K562 (cell line): Measurements from ENCODE around the gene TUB. TPM values are rescaled to one million over a fixed set of nuclear protein-coding genes. Genes with fewer than 3 reads are reported as not detected.

Source experiments
- ATAC-seq: fragments of 200-7000 bp; cut with Tn5 transposase; 3 replicates; pipeline ENCODE4 v1.9.1; 2020; ENCODE audit warnings: moderate library complexity
- BruUV-seq: library from RNA; stranded (reverse); fragments of 400-500 nt; replicated peaks from 2 replicates; lab custom pipeline; 2021; lab: Mats Ljungman, UMichigan
- CTCF ChIA-PET: fragments of 300-600 bp; formaldehyde crosslinking; extraction: SDS; loops from one replicate; lab custom pipeline; 2021; ENCODE audit warnings: low intra/inter-chr PET ratio; lab: Yijun Ruan, JAX
- POLR2A ChIA-PET: fragments of 300-600, 350-650 bp; sonication (Branson Sonifier 250); formaldehyde crosslinking; extraction: SDS; loops from one replicate; lab custom pipeline; 2021; ENCODE audit warnings: antibody characterized with exemption, inconsistent platforms; lab: Yijun Ruan, JAX
- DNase-seq, 4 experiments: peaks; one replicate each; pipeline versions ENCODE4 v3.0.0 to v3.0.0-alpha.2; 2011 to 2018; ENCODE audit warnings: low spot score in 3 of 4, mixed read lengths in 3 of 4; ENCODE audit errors: extremely low read depth in 1 of 4
- FAIRE-seq: peaks from 2 replicates; lab custom pipeline; 2011; peaks lifted over from hg19 to GRCh38; lab: Jason Lieb, UNC
- H2AFZ ChIP-seq: 2 replicates; pipeline ENCODE4 v1.6.0; 2011; ENCODE audit warnings: low read depth, low read length, control low read depth, inconsistent platforms
- H3K27ac ChIP-seq: fragments of 200-600 bp; 3 replicates; pipeline ENCODE4 v1.8.0; 2011; ENCODE audit warnings: low read depth, mild to moderate bottlenecking, control low read depth, inconsistent platforms, low read length, moderate library complexity, mixed read lengths; ENCODE audit errors: extremely low read depth
- H3K27me3 ChIP-seq, 2 experiments: fragments of 300-600 bp in 1 of 2; 2 replicates in 1 of 2; 3 replicates in 1 of 2; pipeline versions ENCODE4 v1.6.0 to v1.8.0; 2011; ENCODE audit warnings: inconsistent platforms in 2 of 2, low read length in 2 of 2, mild to moderate bottlenecking in 1 of 2, mixed read lengths in 1 of 2, moderate library complexity in 1 of 2; ENCODE audit not compliant: control insufficient read depth in 2 of 2, insufficient read depth in 2 of 2
- H3K36me3 ChIP-seq: fragments of 300-600 bp; 3 replicates; pipeline ENCODE4 v1.8.0; 2011; ENCODE audit warnings: mild to moderate bottlenecking, low read length, inconsistent platforms; ENCODE audit not compliant: control insufficient read depth, insufficient read depth
- H3K4me1 ChIP-seq, 2 experiments: fragments of 200-600 bp in 1 of 2; replicated peaks in 1 of 2; 2 replicates in 1 of 2; 3 replicates in 1 of 2; pipeline versions ENCODE4 v1.5.1 to v1.8.0; 2011; ENCODE audit warnings: inconsistent platforms in 2 of 2, low read length in 2 of 2, mild to moderate bottlenecking in 1 of 2, mixed read lengths in 1 of 2, moderate library complexity in 1 of 2; ENCODE audit not compliant: control insufficient read depth in 2 of 2, insufficient read depth in 2 of 2
- H3K4me2 ChIP-seq: 2 replicates; pipeline ENCODE4 v1.6.1; 2011; ENCODE audit warnings: low read length, control low read depth, inconsistent platforms, mixed read lengths; ENCODE audit not compliant: insufficient read depth
- H3K4me3 ChIP-seq: fragments of 200-600 bp; sonication (generic), shearing (Covaris generic); 2 replicates; pipeline ENCODE4 v1.5.1; 2016; ENCODE audit warnings: control low read depth, inconsistent platforms
- H3K79me2 ChIP-seq: fragments of 200-600 bp; 3 replicates; pipeline ENCODE4 v1.8.0; 2011; ENCODE audit warnings: low read length, inconsistent platforms; ENCODE audit not compliant: control insufficient read depth, insufficient read depth
- H3K9ac ChIP-seq, 2 experiments: 2 replicates each; pipeline versions ENCODE4 v1.6.0 to v1.6.1; 2011; ENCODE audit warnings: low read depth in 2 of 2, low read length in 2 of 2, control low read depth in 1 of 2, inconsistent platforms in 1 of 2, mild to moderate bottlenecking in 1 of 2, mixed read lengths in 1 of 2; ENCODE audit not compliant: insufficient read depth in 1 of 2
- H3K9me1 ChIP-seq: one replicate; pipeline ENCODE4 v1.6.0; 2011; ENCODE audit warnings: inconsistent platforms, mild to moderate bottlenecking, low read length, moderate library complexity; ENCODE audit not compliant: control insufficient read depth, insufficient read depth
- H3K9me3 ChIP-seq: replicated peaks from 2 replicates; pipeline ENCODE4 v1.5.1; 2011; ENCODE audit warnings: low read depth, low read length, inconsistent platforms; ENCODE audit not compliant: control insufficient read depth, insufficient read depth
- H4K20me1 ChIP-seq: replicated peaks from 2 replicates; pipeline ENCODE4 v1.6.1; 2011; ENCODE audit warnings: low read length, inconsistent platforms, mixed read lengths; ENCODE audit not compliant: control insufficient read depth, insufficient read depth
- ARID1B ChIP-seq: fragments of 450-650 bp; IDR thresholded peaks from 2 replicates; pipeline ENCODE4 v1.6.1; 2016; ENCODE audit warnings: antibody characterized with exemption, mild to moderate bottlenecking, inconsistent platforms
- ASH1L ChIP-seq: fragments of 450-650 bp; IDR thresholded peaks from 2 replicates; pipeline ENCODE4 v1.6.1; 2018; ENCODE audit warnings: borderline replicate concordance, mild to moderate bottlenecking, low read depth; ENCODE audit not compliant: partially characterized antibody
- GABPA ChIP-seq: fragments of 200-800 bp; sonication (Bioruptor generic); conservative IDR thresholded peaks from 2 replicates; pipeline ENCODE4 v1.6.1; 2016; ENCODE audit warnings: low read depth, missing genetic modification characterization, missing compliant biosample characterization
- HOMEZ ChIP-seq: fragments of 250-450 bp; sonication (Bioruptor Pico); IDR thresholded peaks from 2 replicates; pipeline ENCODE4 v1.4.0; 2020; ENCODE audit warnings: mild to moderate bottlenecking, moderate library complexity
- IRF2 ChIP-seq: sonication (generic); formaldehyde crosslinking; IDR thresholded peaks from 2 replicates; pipeline ENCODE4 v1.8.1; 2022; ENCODE audit warnings: mild to moderate bottlenecking, missing genetic modification reagents
- NFE2L1 ChIP-seq: fragments of 450-650 bp; IDR thresholded peaks from 2 replicates; pipeline ENCODE4 v1.6.1; 2016; ENCODE audit warnings: missing genetic modification characterization, low read depth, mild to moderate bottlenecking, missing compliant biosample characterization, moderate library complexity, borderline replicate concordance
- PML ChIP-seq: IDR thresholded peaks from 2 replicates; pipeline ENCODE4 v1.6.1; 2012; ENCODE audit warnings: low read length, inconsistent platforms
- RBM22 ChIP-seq: fragments of 200-400 bp; formaldehyde crosslinking; IDR thresholded peaks from 2 replicates; pipeline ENCODE4 v1.6.1; 2018; ENCODE audit warnings: low read length, low read depth; ENCODE audit not compliant: poor library complexity, severe bottlenecking
- SRSF7 ChIP-seq: fragments of 200-400 bp; formaldehyde crosslinking; optimal IDR thresholded peaks from 2 replicates; pipeline ENCODE3; 2017; ENCODE audit warnings: mild to moderate bottlenecking, low read depth, low read length
- TAF9B ChIP-seq: fragments of 450-650 bp; IDR thresholded peaks from 2 replicates; pipeline ENCODE4 v1.6.1; 2018; ENCODE audit warnings: mild to moderate bottlenecking; ENCODE audit not compliant: partially characterized antibody
- ZC3H11A ChIP-seq: IDR thresholded peaks from 2 replicates; pipeline ENCODE4 v1.6.1; 2012; ENCODE audit warnings: low read depth, low read length, improper control_type of control experiment
- ZNF174 ChIP-seq: fragments of 250-450 bp; sonication (Bioruptor Pico); IDR thresholded peaks from 2 replicates; pipeline ENCODE4 v1.4.0; 2020; ENCODE audit warnings: mild to moderate bottlenecking
- ZNF316 ChIP-seq: fragments of 450-650 bp; IDR thresholded peaks from 2 replicates; pipeline ENCODE4 v1.6.1; 2016
- ZNF717 ChIP-seq: fragments of 250-450 bp; sonication (Bioruptor Pico); IDR thresholded peaks from 2 replicates; pipeline ENCODE4 v1.5.0; 2021
- ZNF766 ChIP-seq: fragments of 200-800 bp; sonication (Bioruptor generic); conservative IDR thresholded peaks from 2 replicates; pipeline ENCODE4 v1.6.1; 2016; ENCODE audit warnings: missing genetic modification characterization, missing compliant biosample characterization
- WGBS: fragments of 100-300 bp; shearing (Covaris generic); methylation state at CpG from one replicate; pipeline ENCODE4 v1.1.6; 2016; ENCODE audit warnings: low coverage, mixed read lengths; ENCODE audit not compliant: insufficient coverage; ENCODE audit errors: missing lambda C conversion rate; 5-methylcytosine and 5-hydroxymethylcytosine counted together
- in situ Hi-C: fragments of 300-500 bp; cut with MboI; formaldehyde crosslinking; loops from 4 replicates; pipeline ENCODE4 v1.15.0; 2018; ENCODE audit warnings: inconsistent platforms, mixed read lengths
- intact Hi-C: fragments of 100-400 bp; cut with micrococcal nuclease; formaldehyde crosslinking; loops from 2 replicates; pipeline ENCODE4 v1.14.2; 2022
- polyA plus RNA-seq, 8 experiments: library from polyadenylated mRNA; depleted of rRNA in 4 of 8; stranded (reverse) in 5 of 8; unstranded in 3 of 8; fragments of >200 nt; fragmentation: Nextera tagmentation in 2 of 8; fragmentation: Illumina TruSeq in 1 of 8; extraction: Ambion mirVana in 2 of 8; extraction: Trizol in 1 of 8; gene quantifications; 2 replicates each; pipeline versions ENCODE4 v1.2.1 to v1.2.3, GENCODE V29; 2011 to 2014; ENCODE audit warnings: inconsistent platforms in 1 of 8, missing spikeins in 1 of 8
- total RNA-seq, 7 experiments: library from RNA; depleted of rRNA in 6 of 7; stranded (reverse); fragments of >200 nt in 6 of 7; fragmentation: Illumina TruSeq in 2 of 7; extraction: Trizol in 2 of 7; gene quantifications; 2 replicates each; pipeline versions ENCODE4 v1.2.1 to v1.2.3, GENCODE V29; 2011 to 2021; ENCODE audit warnings: low replicate concordance in 1 of 7
- TF ChIP-seq, protein P1 (sequence below): fragments of 250-450 bp; sonication (Bioruptor Pico); IDR thresholded peaks from 2 replicates; pipeline ENCODE4 v1.5.0; 2021
- TF ChIP-seq, protein P2 (sequence below): fragments of 250-450 bp; sonication (Bioruptor Pico); IDR thresholded peaks from 2 replicates; pipeline ENCODE4 v1.8.0; 2021; ENCODE audit warnings: moderate library complexity, mild to moderate bottlenecking, inconsistent platforms
- TF ChIP-seq, protein P3 (sequence below): fragments of 450-650 bp; conservative IDR thresholded peaks from 2 replicates; pipeline ENCODE4 v1.6.1; 2016; ENCODE audit warnings: missing genetic modification characterization, low read depth, mild to moderate bottlenecking, control low read depth, missing compliant biosample characterization

Gene TUB
- total and polyA plus RNA-seq, 9 of the 15 experiments (the other 6 are each of a cell fraction or from before 2014, with no cell fraction given): not detected

GRCh38 chr11:8059571-8060011, 21.4 kb upstream of the TUB start:
- in situ Hi-C loops: no loop called here
- Histone ChIP-seq H3K36me3 (no peaks in the 10 kb centered on the region), H3K9me3 (no peaks in the 10 kb centered on the region), H3K9ac (no peak overlapping the region), H3K27ac (no peak overlapping the region), H3K4me2 (no peak overlapping the region), H2AFZ (no peak overlapping the region), H3K79me2 (no peaks in the 10 kb centered on the region), H3K27me3 (peaks cover 0 to 46% of the 10 kb centered on the region in 2 experiments; a peak in 3 of 5 replicates), H4K20me1 (no peaks in the 10 kb centered on the region; the same call in 1 of the 2 replicates), H3K4me1 (no peaks in the 10 kb centered on the region; a peak in 1 of 5 replicates), H3K9me1 (no peaks in the 10 kb centered on the region), H3K4me3 (no peak overlapping the region)
- intact Hi-C loops: no loop called here
- peak; percentile 39; the same call in 2 of the 3 replicates for ATAC-seq
- POLR2A ChIA-PET: interaction anchor here (0.5 to 2.4 kb wide), 2 partner anchors 8 to 1135 kb away, joined by 3 to 5 read pairs; no protein-coding TSS in a partner anchor
- no TSS peak for BruUV-seq
- no peak for FAIRE-seq
- WGBS: 0% methylated on average over 10 of the region's 10 CpGs
- peak in 2 of 4 experiments; percentile 34 to 35 for DNase-seq
- CTCF ChIA-PET: no interaction called here
- TF ChIP-seq NFE2L1 (tag): no peak
- TF ChIP-seq, protein P1, sequence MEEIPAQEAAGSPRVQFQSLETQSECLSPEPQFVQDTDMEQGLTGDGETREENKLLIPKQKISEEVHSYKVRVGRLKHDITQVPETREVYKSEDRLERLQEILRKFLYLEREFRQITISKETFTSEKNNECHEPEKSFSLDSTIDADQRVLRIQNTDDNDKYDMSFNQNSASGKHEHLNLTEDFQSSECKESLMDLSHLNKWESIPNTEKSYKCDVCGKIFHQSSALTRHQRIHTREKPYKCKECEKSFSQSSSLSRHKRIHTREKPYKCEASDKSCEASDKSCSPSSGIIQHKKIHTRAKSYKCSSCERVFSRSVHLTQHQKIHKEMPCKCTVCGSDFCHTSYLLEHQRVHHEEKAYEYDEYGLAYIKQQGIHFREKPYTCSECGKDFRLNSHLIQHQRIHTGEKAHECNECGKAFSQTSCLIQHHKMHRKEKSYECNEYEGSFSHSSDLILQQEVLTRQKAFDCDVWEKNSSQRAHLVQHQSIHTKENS: no peak
- no peak for TF ChIP-seq ZC3H11A
- no peak for TF ChIP-seq HOMEZ (CRISPR knock-in tag)
- no peak for TF ChIP-seq ZNF174
- TF ChIP-seq RBM22: no peak
- no peak for TF ChIP-seq ZNF316
- no peak for TF ChIP-seq PML
- TF ChIP-seq ZNF766 (CRISPR knock-in tag): no peak
- TF ChIP-seq ARID1B: no peak
- no peak for TF ChIP-seq GABPA (tag)
- no peak for TF ChIP-seq IRF2 (CRISPR knock-in tag)
- no peak for TF ChIP-seq ZNF717 (CRISPR knock-in tag)
- no peak for TF ChIP-seq TAF9B
- TF ChIP-seq, protein P2, sequence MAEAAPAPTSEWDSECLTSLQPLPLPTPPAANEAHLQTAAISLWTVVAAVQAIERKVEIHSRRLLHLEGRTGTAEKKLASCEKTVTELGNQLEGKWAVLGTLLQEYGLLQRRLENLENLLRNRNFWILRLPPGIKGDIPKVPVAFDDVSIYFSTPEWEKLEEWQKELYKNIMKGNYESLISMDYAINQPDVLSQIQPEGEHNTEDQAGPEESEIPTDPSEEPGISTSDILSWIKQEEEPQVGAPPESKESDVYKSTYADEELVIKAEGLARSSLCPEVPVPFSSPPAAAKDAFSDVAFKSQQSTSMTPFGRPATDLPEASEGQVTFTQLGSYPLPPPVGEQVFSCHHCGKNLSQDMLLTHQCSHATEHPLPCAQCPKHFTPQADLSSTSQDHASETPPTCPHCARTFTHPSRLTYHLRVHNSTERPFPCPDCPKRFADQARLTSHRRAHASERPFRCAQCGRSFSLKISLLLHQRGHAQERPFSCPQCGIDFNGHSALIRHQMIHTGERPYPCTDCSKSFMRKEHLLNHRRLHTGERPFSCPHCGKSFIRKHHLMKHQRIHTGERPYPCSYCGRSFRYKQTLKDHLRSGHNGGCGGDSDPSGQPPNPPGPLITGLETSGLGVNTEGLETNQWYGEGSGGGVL (CRISPR knock-in tag): no peak
- no peak for TF ChIP-seq ASH1L
- TF ChIP-seq SRSF7: no peak
- TF ChIP-seq, protein P3, sequence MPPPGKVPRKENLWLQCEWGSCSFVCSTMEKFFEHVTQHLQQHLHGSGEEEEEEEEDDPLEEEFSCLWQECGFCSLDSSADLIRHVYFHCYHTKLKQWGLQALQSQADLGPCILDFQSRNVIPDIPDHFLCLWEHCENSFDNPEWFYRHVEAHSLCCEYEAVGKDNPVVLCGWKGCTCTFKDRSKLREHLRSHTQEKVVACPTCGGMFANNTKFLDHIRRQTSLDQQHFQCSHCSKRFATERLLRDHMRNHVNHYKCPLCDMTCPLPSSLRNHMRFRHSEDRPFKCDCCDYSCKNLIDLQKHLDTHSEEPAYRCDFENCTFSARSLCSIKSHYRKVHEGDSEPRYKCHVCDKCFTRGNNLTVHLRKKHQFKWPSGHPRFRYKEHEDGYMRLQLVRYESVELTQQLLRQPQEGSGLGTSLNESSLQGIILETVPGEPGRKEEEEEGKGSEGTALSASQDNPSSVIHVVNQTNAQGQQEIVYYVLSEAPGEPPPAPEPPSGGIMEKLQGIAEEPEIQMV: no peak
